ENCODE results near the gene DYRK1B.
"Not testable (repeated sequence)": the region's sequence is repeated elsewhere in the genome, so short reads cannot be mapped to it uniquely, and the experiment has no call there.

GRCh38 chr19:39881495-39882110 lies 47.6 kb upstream of the DYRK1B start:
- TF ChIP-seq CTCF (conservative IDR thresholded peaks at IDR 0.05 in 1 of 2, IDR thresholded peaks at IDR 0.05 in 1 of 2; ENCODE audit: extremely low read depth in 1 of 2, insufficient read depth in 1 of 2, low read depth in 1 of 2, low read length in 2 of 2): peak; percentile 9 to 41
- TF ChIP-seq EZH2 (IDR thresholded peaks at IDR 0.05; ENCODE audit: borderline replicate concordance, low read length): not testable (repeated sequence)
